SU-DHL-6 (cell line): ENCODE measurements around the gene AGPAT4.

Experiments used
- CTCF ChIP-seq: fragments of 200-600 bp; sonication (generic); IDR thresholded peaks from one replicate; pipeline ENCODE4 v1.5.1; 2017; ENCODE audit warnings: antibody characterized with exemption, mild to moderate bottlenecking, low read length, moderate library complexity; ENCODE audit not compliant: insufficient read depth, poor library complexity, severe bottlenecking
- EZH2phosphoT487 ChIP-seq: fragments of 200-600 bp; sonication (generic), shearing (Covaris generic); conservative IDR thresholded peaks from 2 replicates; pipeline ENCODE4 v1.6.1; 2018; ENCODE audit warnings: mild to moderate bottlenecking, antibody characterized with exemption, low read length, moderate library complexity, mixed read lengths

GRCh38 chr6:161272635-161273273 lies 1.1 kb downstream of the AGPAT4 start:
- no peak for TF ChIP-seq CTCF
- TF ChIP-seq EZH2phosphoT487: no peak
